Gastrocnemius medialis (tissue), 4 donors: Measurements from ENCODE around the gene CPNE5. TPM values are rescaled to one million over a fixed set of nuclear protein-coding genes. Genes with fewer than 3 reads are reported as not detected.

Source experiments
- ATAC-seq, 2 donors: fragments of 150-250 bp; one replicate each; pipeline ENCODE4 v1.9.1; 2016
- DNase-seq, 2 donors: peaks; one replicate each; pipeline ENCODE4 v3.0.0-alpha.2; 2019
- H3K27ac ChIP-seq, 4 donors: fragments of 200-600 bp; sonication (generic); 1 replicate in 1 of 4; 2 replicates in 3 of 4; pipeline ENCODE4 v1.5.1; 2016 to 2018; ENCODE audit warnings: mild to moderate bottlenecking in 2 of 4, moderate library complexity in 1 of 4
- H3K27me3 ChIP-seq, 3 donors: fragments of 200-600 bp; sonication (generic) in 2 of 3; 1 replicate in 1 of 3; 2 replicates in 2 of 3; pipeline versions ENCODE4 v1.5.1 to v1.6.0; 2016 to 2019; ENCODE audit warnings: mild to moderate bottlenecking in 1 of 3, moderate library complexity in 1 of 3
- H3K36me3 ChIP-seq, 2 donors: fragments of 200-600 bp; sonication (generic) in 1 of 2; one replicate each; pipeline ENCODE4 v1.5.1; 2017 to 2018
- H3K4me1 ChIP-seq, 2 donors: fragments of 200-600 bp; sonication (generic) in 1 of 2; one replicate each; pipeline ENCODE4 v1.5.1; 2016 to 2017; ENCODE audit warnings: mild to moderate bottlenecking in 2 of 2
- H3K4me3 ChIP-seq, 4 donors: fragments of 200-600 bp; sonication (generic) in 3 of 4; 1 replicate in 1 of 4; 2 replicates in 3 of 4; pipeline ENCODE4 v1.5.1; 2016 to 2019; ENCODE audit warnings: mild to moderate bottlenecking in 2 of 4
- H3K9me3 ChIP-seq, 3 donors: fragments of 200-600 bp; sonication (generic) in 2 of 3; 1 replicate in 1 of 3; 2 replicates in 2 of 3; pipeline ENCODE4 v1.5.1; 2016 to 2019
- POLR2A ChIP-seq, 2 donors: fragments of 450-650 bp; IDR thresholded peaks; one replicate each; pipeline ENCODE4 v1.6.1; 2017; ENCODE audit warnings: antibody characterized with exemption in 2 of 2, mild to moderate bottlenecking in 2 of 2, moderate library complexity in 2 of 2
- in situ Hi-C, 4 donors: fragments of 200-750 bp; cut with MboI; loops; one replicate each; pipeline versions ENCODE4 v1.15.0 to v1.8.0; 2017; ENCODE audit warnings: low sequenced_read_pairs in 4 of 4
- intact Hi-C: fragments of 100-400 bp; cut with DNase I; formaldehyde crosslinking; loops from one replicate; pipeline ENCODE4 v1.15.1; 2023; ENCODE audit warnings: low total_unique reads
- total RNA-seq, 4 donors: library from RNA; depleted of rRNA; stranded (reverse); fragments of >200 nt; gene quantifications; one replicate each; pipeline versions ENCODE4 v1.1.0 to v1.2.3, GENCODE V29; 2016
- TF ChIP-seq, protein P1 (sequence below), 5 experiments: fragments of 450-650 bp in 3 of 5; fragments of 200-600 bp in 2 of 5; sonication (generic) in 2 of 5; IDR thresholded peaks in 4 of 5; conservative IDR thresholded peaks in 1 of 5; 1 replicate in 4 of 5; 2 replicates in 1 of 5; pipeline ENCODE4 v1.5.1; 2016 to 2019; ENCODE audit warnings: antibody characterized with exemption in 5 of 5, mild to moderate bottlenecking in 3 of 5, moderate library complexity in 3 of 5

Gene CPNE5
- total RNA-seq, 4 donors from 2014 or later, result 0.11 TPM; not detected in 3

- TF ChIP-seq, protein P1, sequence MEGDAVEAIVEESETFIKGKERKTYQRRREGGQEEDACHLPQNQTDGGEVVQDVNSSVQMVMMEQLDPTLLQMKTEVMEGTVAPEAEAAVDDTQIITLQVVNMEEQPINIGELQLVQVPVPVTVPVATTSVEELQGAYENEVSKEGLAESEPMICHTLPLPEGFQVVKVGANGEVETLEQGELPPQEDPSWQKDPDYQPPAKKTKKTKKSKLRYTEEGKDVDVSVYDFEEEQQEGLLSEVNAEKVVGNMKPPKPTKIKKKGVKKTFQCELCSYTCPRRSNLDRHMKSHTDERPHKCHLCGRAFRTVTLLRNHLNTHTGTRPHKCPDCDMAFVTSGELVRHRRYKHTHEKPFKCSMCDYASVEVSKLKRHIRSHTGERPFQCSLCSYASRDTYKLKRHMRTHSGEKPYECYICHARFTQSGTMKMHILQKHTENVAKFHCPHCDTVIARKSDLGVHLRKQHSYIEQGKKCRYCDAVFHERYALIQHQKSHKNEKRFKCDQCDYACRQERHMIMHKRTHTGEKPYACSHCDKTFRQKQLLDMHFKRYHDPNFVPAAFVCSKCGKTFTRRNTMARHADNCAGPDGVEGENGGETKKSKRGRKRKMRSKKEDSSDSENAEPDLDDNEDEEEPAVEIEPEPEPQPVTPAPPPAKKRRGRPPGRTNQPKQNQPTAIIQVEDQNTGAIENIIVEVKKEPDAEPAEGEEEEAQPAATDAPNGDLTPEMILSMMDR (IDR thresholded peaks at IDR 0.05 in 4 of 5, conservative IDR thresholded peaks at IDR 0.05 in 1 of 5), result no peak
- no peak for TF ChIP-seq POLR2A (IDR thresholded peaks at IDR 0.05)
- H3K36me3 ChIP-seq, result no peaks in the 10 kb centered on the region
- intact Hi-C loops (no loop called here), in situ Hi-C loops (loop anchor here in 1 of 4 donors (5.0 kb wide), 1 partner anchor 75 kb away; no protein-coding TSS in a partner anchor)
- DNase-seq, result no peak
- no peak for ATAC-seq
- H3K4me1 ChIP-seq, result peaks cover 31 to 36% of the 10 kb centered on the region in 2 donors
- H3K4me3 ChIP-seq, result no peak overlapping the region
- no peaks in the 10 kb centered on the region for H3K9me3 ChIP-seq
- H3K27ac ChIP-seq, result no peak overlapping the region
- H3K27me3 ChIP-seq, result no peaks in the 10 kb centered on the region
These were observed 7.9 kb upstream of the CPNE5 start for GRCh38 chr6:36847152-36847551.

GRCh38 chr6:36845233-36845632 is 6.0 kb upstream of the CPNE5 start:
- Histone ChIP-seq H3K36me3 (no peaks in the 10 kb centered on the region), H3K4me1 (peaks cover 40 to 45% of the 10 kb centered on the region in 2 donors)

DNA sequence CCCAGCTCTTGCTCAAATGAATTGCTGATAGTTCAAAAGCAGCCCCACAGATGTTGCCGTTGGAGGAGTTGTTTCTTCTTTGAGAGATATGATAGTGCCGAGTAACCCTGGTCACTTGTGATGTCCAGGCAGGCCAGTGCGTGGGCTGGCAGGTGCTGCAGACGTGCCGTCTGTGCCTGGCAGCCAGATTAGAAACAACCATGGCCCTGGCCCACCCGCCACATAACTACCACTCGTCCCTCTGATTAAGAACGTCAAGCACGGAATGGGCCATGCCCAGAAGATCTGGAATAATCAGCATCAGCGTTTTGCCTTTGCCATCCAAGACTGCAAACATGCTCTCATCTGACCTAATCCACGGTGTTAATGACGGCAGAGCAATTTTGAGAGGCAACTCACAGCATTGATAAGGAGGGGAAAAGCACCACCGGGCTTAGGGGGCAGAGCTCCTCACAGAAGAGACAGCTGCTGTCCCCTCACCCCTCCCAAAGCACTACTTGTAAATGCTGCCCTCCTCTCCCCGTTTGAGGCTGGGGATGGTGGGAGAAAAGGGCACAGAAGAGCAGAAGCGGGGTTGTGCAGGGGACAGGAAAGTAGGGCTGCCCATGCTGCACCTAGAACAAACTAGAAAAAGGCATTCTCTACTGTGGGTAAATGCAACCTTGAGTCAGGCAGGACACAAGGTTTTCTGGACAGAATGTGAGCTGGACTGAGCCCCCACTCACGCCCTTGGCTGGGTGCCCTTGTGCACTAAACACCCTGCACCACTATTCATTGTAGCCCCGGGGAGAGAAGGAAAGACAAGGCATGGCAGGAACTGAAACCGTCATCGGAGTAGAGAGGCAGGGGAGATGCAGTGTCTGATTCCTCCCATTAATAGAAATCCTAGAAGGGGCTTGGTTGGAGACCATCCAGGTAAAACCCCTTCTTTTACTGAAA is 5.3 kb upstream of the CPNE5 start:
- Histone ChIP-seq H3K27me3 (no peaks in the 10 kb centered on the region), H3K4me1 (peaks cover 43 to 49% of the 10 kb centered on the region in 2 donors), H3K4me3 (no peak overlapping the region), H3K36me3 (no peaks in the 10 kb centered on the region), H3K9me3 (no peaks in the 10 kb centered on the region), H3K27ac (no peak overlapping the region)
- intact Hi-C loops (no loop called here), in situ Hi-C loops (loop anchor here in 1 of 4 donors (5.0 kb wide), 1 partner anchor 72 kb away; no protein-coding TSS in a partner anchor)
- DNase-seq, result no peak
- TF ChIP-seq, protein P1 (IDR thresholded peaks at IDR 0.05 in 4 of 5, conservative IDR thresholded peaks at IDR 0.05 in 1 of 5), result no peak
- TF ChIP-seq POLR2A (IDR thresholded peaks at IDR 0.05), result no peak
- ATAC-seq, result no peak

More at GRCh38 chr6:36845233-36845632, 6.0 kb upstream of the CPNE5 start:
- Histone ChIP-seq H3K27ac (no peak overlapping the region), H3K9me3 (no peaks in the 10 kb centered on the region), H3K27me3 (no peaks in the 10 kb centered on the region), H3K4me3 (no peak overlapping the region)
- TF ChIP-seq, protein P1 (IDR thresholded peaks at IDR 0.05 in 4 of 5, conservative IDR thresholded peaks at IDR 0.05 in 1 of 5), result no peak
- no peak for TF ChIP-seq POLR2A (IDR thresholded peaks at IDR 0.05)
- intact Hi-C loops, result no loop called here
- in situ Hi-C loops, result loop anchor here in 1 of 4 donors (5.0 kb wide), 1 partner anchor 73 kb away; no protein-coding TSS in a partner anchor
- DNase-seq (no peak), ATAC-seq (no peak)

DNA sequence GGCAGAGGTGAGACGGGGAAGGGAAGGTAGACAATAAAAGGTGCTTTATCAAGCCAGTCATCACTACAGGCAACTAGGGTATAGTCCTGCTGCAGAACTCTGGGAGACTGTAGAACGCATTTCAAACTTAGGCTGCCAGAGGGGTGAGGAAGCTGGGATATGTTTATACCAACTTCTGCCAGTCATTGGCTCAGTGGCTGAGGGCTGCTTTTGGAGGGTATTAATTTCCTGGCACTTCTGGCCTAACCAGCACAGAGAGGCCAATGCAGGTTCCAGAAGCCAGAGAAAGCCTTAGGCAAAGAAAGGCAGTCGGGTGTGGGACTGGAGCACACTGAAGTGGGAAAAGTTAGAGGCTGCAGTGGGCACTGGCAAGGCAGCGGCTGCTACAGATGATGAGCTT is 3.9 kb upstream of the CPNE5 start:
- no peak for DNase-seq
- TF ChIP-seq, protein P1 (IDR thresholded peaks at IDR 0.05 in 4 of 5, conservative IDR thresholded peaks at IDR 0.05 in 1 of 5), result no peak
- no peak for TF ChIP-seq POLR2A (IDR thresholded peaks at IDR 0.05)
- peaks cover 43 to 53% of the 10 kb centered on the region in 2 donors for H3K4me1 ChIP-seq
- no peak overlapping the region for H3K4me3 ChIP-seq
- peaks cover 0 to 3% (median 0%) of the 10 kb centered on the region in 3 donors for H3K27me3 ChIP-seq
- no peaks in the 10 kb centered on the region for H3K36me3 ChIP-seq
- intact Hi-C loops (loop anchor here (2.0 kb wide), 1 partner anchor 74 kb away; no protein-coding TSS in a partner anchor), in situ Hi-C loops (no loop called here)
- peak in 1 of 2 donors; percentile 69 for ATAC-seq
- H3K27ac ChIP-seq, result peak overlapping the region; percentile 30 to 69 (median 51)
- no peaks in the 10 kb centered on the region for H3K9me3 ChIP-seq
